SK-N-MC (cell line): ENCODE results near the gene BMP8B.

Experiments
- EZH2 ChIP-seq: fragments of 200-600 bp; sonication (generic); IDR thresholded peaks from one replicate; pipeline ENCODE4 v1.6.1; 2017; ENCODE audit warnings: antibody characterized with exemption
- FOXP2 ChIP-seq: optimal IDR thresholded peaks from 2 replicates; pipeline ENCODE3; 2011; ENCODE audit warnings: mild to moderate bottlenecking, moderate library complexity; ENCODE audit not compliant: insufficient read depth; ENCODE audit errors: extremely low read length, control extremely low read depth
- POLR2AphosphoS5 ChIP-seq: IDR thresholded peaks from 2 replicates; pipeline ENCODE4 v1.6.1; 2012; ENCODE audit warnings: mild to moderate bottlenecking, low read depth, low read length, borderline replicate concordance

- TF ChIP-seq EZH2 (no peak), POLR2AphosphoS5 (no peak), FOXP2 (no peak)
Observed at GRCh38 chr1:39779137-39779536, 9.5 kb downstream of the BMP8B start.
